ENCODE results near the gene CCR5AS.
"Not testable (repeated sequence)": the region's sequence is repeated elsewhere in the genome, so short reads cannot be mapped to it uniquely, and the experiment has no call there.

The CCR5AS gene

DNA sequence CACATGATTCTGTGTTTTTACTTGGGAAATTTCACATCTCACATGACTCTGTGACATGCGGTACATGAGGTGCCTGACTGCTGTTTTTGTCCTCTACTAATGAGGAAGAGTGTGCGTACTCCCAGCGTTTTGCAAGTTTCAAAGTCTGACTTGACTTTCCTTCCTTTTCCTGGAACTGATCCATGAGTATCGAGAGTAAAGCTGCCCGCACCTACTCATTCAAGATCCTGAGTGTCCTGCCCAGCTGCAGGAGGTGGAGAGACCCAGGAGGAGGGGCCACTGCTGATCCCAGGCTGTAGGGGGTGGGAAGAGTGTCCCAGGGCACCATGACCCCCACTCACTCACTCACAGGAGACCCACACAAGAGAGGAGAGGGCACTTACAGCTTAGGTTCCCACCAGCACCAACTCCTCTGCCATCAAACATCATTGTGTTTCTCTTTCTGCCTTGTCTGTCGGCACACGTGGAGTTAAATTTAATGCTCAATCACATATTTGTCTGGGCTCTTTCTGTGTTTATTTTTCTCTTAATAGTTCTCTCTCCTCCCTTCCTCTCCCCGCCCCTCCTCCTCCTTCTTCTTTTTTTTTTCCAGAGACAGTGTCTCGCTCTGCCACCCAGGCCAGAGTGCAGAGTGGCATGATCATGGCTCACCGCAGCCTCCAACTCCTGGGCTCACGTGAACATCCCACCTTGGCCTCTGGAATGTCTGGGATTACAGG lies 1.4 kb downstream of the CCR5AS start:
- no peak for DNase-seq (ENCODE audit: low read depth in 2 of 2)

DNA sequence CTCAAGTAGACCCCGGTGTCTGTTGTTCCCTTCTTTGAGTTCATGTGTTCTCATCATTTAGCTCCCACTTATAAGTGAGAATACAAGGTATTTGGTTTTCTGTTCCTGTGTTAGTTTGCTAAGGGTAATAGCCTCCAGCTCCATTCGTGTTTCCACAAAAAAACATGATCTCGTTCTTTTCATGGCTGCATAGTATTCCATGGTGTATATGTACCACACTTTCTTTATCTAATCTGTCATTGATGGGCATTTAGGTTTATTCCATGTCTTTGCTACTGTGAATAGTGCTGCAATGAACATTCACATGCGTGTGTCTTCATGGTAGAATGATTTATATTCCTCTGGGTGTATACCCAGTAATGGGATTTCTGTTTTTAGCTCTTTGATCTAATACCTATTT lies 4.0 kb downstream of the CCR5AS start:
- not testable (repeated sequence) for DNase-seq (ENCODE audit: low read depth in 2 of 2)

DNA sequence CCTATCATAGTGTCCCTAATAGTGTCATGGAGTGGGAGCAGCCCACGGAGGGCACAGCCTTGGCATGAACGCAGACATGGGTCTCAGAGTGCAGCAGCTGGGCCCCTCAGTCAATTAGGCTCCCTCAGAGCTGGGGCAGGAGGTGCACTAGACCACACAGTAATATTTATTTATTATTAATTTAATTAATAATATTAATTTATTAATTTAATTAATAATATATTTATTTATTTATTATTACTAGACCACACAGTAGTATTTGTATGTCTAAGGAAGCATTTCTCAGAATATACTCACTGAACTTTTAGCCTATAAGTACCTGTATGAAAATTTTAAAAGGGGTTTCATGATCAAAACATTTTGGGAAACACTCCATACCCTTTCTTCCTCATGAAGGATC lies 5.3 kb downstream of the CCR5AS start:
- no peak for DNase-seq (ENCODE audit: low read depth in 2 of 2)

DNA sequence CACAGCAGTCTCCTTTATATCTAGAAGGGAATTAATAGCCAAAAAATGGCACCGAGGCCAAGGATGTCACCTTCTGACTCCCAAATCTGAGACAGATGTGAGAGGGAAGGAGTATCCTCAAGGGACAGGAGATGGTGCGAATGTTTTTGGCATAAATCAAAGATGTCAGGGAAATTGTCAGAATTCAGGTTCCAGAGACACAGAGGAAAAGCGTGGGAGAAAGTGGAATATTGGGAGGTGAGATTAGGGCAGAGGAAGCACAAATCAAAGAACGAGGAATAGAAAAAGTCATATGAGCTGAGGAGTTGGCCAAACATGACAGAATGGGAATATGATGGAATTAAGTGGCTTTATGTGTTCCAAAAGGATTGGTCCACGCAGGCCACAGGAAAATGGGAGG lies 6.0 kb downstream of the CCR5AS start:
- DNase-seq (ENCODE audit: low read depth in 2 of 2), result no peak

DNA sequence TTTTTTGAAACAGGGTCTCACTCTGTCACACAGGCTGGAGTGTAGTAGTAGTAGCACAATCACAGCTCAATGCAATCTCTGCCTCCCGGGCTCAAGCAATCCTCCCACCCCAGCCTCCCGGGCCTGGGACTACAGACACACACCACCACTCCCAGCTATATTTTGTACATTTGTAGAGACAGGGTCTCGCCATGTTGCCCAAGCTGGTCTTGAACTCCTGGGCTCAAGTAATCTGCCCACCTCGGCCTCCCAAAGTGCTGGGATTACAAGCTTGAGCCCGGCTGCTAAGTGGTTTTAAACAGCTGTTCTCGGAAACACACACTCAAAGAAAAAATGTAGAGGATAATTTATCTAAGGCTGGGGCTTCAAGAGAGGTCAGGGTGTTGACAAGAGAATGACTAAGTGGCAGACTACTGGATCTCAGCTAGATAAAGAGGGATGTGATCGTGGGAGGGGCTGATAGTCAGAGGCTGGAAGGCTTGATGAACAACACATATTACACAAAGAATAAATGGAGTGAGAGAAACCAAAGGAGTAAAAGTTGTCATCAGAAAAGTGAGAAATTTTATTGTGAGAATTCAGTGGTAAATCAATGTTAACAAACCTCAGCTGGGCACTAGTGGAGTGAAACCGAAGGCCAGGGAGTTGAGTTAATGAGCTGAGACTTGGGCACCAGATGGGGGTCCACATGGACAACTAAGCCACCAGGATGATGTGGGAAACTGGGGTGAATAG lies 6.7 kb downstream of the CCR5AS start:
- no peak for DNase-seq (ENCODE audit: low read depth in 2 of 2)

DNA sequence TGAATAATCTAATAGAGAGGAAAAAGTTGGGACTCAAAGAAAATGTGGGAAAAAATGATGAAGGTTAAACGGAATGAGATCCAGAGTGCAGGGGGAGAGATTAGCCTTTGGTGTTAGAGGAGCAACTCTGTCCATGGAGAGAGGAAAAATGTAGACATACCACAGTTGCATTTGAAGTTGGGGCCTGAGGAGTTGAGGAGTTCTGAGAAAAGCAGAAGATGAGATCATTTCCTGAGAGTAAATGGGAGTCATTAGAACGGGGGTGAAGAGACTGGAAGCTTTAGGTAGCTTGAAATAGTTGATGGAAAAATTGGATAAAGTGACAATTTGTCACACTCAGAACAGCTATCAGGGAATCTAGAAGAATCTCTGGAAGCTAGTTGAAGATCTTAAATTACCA lies 7.3 kb downstream of the CCR5AS start:
- no peak for DNase-seq (ENCODE audit: low read depth in 2 of 2)

DNA sequence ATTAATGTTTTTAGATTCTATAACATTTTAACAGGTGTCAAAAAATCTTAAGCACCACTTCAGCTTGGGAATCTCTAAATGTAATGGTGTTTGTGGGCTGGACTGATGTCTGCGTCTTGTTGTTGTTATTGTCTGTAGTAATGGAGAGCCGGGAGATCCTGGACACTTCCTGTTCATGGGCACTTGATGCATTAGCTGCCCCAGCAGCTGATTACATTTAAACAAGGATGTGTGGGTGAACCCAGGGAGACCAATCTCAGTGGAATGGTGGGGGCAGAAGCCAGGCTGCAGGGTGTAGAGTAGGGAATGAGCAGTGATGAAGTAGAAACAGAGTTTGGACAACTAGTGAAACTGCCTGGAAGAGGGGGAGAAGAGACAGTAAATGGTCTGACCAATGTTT lies 7.8 kb downstream of the CCR5AS start:
- no peak for DNase-seq (ENCODE audit: low read depth in 2 of 2)

DNA sequence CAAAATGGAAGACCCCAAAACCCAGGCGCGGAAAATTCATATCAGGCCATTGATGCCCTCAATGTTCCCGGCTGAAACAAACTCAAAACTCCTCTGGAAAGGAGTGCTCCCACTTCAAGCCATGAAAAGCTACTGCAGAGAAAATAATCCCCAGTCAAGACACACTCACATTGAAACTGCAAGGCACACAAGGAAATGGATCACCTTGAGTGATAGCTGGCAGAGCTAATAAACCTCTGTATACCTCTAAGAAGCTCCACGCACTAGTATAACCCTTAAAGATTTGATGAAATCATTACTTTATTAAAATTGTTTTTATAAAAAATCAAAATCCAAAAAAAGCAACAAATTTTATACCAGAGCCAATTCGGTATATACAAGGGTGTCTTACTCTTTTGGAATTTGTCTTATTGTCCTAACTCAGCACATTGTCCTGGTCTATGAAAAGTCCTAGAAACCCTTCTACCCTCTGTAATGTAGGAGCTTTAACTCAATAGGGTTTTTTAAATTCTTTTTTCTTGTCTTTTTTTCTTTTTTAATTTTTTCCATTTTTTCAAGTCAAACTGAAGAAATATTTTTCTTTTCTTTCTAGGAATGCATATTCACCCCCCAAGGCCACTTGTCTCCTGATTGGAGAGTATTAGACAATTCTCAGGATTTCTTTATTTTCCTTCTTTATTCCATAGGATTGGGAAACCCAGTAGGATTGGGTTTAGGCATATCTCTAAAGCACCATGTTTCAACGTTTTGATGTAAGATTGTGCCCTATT lies 8.5 kb downstream of the CCR5AS start:
- no peak for DNase-seq (ENCODE audit: low read depth in 2 of 2)

DNA sequence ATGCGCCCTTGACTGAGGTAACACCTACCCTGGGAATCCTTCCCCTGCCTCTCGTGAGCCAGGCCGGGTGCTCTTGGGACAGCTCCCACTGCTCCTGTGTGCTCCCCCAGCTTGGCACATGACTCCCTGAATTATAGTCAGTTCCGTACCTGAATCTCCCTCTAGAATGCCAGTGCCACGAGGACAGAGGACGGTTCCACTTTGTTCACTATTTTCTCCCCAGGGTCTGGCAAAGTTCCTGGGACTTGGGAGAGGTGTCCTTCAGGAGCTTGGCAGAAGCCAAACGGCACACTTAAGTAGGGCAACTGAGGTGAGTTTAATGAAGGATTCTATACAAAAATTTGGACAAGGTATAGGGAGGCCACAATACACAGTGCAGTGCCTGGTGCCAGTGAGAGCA lies 9.8 kb downstream of the CCR5AS start:
- DNase-seq (ENCODE audit: low read depth in 2 of 2), result no peak

DNA sequence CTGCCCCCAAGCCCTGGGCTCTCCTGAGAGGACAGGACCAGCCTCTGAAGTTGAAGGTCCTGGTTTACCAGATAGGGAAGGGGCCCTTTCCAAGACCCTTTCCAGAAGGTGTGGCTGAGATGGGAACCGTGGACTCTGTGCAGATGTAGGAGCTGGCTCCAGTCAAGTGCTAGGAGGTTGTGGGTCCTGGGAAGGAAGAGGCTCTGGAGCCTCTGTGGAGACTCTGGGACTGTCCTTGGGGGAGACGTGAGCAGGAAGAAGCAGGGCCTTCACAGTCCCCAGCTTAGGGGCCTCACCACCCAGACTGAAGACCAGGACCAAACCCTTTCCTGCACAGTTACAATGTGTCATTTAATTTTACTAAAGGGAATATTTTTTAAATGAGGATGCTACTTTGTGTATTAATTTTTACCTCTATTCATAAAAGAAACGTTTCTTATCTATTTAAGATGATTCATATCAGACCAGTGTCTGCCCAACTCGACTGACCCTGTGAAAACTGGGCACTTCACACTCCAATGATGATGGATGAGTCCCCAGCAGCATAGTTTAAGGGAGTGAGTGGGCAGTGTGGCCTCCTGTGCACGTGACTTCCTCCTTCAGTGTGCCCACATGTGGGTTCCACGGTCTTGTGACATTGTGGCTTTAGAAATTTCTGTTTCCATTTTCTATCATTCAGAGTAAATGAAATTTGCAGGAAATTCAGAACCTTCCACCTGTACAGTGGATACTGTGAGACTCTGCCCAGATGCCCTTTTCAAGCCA lies 10.9 kb downstream of the CCR5AS start:
- no peak for DNase-seq (ENCODE audit: low read depth in 2 of 2)

DNA sequence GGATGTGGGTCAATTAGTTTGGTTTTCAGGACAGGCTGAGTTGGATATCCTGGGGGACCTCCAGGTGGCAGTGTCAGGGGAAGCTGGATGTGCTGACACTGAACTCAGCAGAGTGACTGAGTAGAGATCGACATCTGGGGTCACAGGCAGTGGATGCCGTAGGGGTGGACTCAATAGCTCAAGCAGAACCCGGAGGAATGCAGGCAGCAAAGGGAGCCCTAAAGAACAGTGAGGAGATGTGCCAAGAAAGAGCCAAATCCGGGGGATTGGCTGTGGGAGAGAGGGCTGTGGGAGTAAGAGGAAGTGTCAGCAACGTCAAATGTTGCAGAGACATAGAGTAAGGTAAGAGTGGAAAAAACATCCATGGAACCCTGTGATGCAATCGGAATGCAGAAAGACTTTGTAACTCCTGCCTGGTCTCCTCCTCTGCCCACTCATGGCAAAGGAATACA lies 11.6 kb downstream of the CCR5AS start:
- DNase-seq (ENCODE audit: low read depth in 2 of 2), result no peak

DNA sequence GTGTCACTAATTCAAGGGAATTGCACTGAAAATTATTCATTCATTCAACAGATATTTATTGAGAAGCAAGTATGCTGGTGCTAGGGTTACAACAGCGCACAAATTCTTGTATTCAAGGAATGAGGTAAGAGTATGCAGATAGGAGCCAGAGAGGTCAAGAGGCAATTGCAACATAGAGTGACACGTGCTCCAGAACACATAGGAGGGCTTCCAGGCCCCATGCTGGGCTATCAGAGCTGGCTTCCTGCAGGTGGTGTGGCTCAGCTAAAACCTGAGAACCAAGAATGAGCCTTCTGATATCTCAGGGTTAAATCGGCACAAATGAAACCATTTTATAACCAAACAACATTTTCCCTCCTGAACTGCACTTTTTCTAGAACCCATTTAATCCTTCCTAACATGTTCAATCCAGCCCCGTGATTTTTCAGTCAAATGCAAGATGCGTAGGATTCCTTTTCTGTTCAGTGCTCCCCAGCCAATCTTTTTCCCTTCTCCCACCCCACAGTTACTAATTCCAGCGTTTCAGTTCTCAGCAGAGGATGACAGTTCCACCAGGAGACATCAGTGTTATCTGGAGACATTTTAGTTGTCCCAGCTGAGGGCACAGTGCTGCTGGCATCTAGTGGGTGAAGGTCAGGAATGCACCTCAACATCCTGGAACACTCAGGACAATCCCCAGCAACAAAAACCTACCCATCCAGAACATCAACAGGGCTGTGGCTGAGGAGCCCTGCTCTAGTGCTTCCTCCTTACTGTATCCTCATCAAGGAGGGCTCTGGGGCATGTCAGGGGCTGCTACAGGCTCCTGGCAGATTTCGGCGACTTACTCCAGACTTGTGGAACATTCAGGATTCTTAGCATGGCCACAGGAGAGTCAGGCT lies 13.1 kb downstream of the CCR5AS start:
- DNase-seq (ENCODE audit: low read depth in 2 of 2), result no peak

DNA sequence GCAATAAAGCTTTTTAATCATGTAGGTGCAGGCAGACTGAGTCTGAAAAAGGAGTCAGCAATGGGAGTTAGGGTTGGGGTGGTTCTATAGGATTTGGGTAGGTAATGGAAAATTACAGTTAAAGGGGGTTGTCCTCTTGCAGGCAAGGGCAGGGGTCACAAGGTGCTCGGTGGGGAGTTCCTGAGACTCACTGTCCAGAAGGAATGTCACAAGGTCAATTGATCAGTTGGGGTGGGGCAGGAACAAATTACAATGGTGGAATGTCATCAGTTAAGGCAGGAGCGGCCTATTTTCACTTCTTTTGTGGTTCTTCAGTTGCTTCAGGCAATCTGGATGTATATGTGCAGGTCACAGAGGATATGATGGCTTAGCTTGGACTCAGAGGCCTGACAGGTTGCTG lies 13.9 kb downstream of the CCR5AS start:
- no peak for DNase-seq (ENCODE audit: low read depth in 2 of 2)

DNA sequence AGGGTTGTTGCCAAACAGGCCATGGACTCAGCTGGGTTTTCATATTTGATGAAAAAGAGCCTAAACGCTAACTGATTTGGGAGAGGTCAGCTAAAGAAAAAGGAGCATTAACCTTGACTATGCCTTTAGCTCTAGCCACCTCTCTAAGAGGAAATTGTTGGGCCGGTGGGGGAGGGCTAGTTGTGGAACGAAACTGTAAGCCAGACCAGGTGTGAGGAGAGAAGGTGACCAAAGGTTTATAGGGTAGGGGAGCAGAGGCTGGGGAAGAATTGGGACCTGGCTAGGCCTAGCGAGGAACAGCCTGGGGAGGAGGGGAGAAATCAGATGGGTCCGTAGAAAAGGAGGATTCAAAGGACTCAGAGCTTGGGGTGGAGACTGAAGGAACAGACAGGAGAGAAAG lies 15.3 kb downstream of the CCR5AS start:
- not testable (repeated sequence) for DNase-seq (ENCODE audit: low read depth in 2 of 2)

DNA sequence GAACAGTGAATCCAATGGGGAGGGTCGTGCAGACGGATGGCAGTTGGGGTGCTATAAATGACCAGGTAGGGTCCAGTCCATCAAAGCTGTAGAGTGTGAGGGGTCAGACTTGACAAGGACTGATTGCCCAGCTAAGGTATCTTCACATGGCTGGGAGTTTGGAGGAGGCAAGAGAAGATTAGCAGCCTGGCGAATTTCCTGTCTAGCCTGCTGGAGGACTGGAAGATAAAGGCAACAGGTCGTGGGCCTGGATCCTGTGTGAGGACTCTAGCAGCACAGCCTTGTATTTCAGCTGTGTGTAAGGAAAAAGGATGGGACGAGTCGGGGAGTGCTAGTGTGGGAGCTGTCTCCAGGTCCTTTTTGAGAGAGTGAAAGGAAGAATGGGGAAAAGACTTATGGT lies 17.6 kb downstream of the CCR5AS start:
- DNase-seq (ENCODE audit: low read depth in 2 of 2), result no peak

DNA sequence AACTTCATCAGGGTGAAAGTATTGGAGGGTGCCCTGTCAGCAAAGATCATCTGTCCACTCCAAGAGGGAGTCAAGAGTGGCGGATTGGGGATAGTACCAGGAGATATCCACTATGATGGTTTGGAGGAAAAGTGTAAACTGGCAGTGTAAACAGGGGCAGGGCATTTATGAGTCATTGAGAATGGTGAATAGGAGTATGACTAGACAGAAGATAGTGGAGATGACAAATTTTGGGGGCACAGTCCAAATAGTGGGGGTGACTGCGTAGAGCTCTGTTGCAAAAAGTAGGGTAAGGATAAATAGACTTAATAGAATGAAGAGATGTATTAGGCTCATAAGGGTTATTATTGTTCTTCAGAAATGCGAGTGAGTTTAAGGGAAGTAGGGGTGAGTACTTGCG lies 18.0 kb downstream of the CCR5AS start:
- DNase-seq (ENCODE audit: low read depth in 2 of 2), result not testable (repeated sequence)

DNA sequence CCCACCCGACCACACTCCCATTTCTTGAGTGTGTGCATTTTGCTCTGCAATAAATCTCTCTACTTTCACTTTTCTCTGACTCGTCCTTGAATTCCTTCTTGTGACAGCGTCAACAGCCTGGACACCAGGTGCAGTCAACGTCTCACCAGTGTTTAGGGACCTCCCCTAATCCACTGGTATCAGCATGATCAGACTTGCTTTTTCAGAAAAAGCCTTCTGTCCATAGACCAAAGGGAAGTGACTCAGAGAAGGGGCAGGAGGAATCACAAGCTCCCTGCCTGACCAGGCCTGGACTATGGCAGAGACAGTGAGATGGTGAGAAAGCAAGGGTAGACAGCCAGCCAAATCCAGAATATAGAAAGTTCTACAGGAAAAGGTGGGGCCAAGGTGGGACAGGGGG lies 20.7 kb downstream of the CCR5AS start:
- no peak for DNase-seq (ENCODE audit: low read depth in 2 of 2)

DNA sequence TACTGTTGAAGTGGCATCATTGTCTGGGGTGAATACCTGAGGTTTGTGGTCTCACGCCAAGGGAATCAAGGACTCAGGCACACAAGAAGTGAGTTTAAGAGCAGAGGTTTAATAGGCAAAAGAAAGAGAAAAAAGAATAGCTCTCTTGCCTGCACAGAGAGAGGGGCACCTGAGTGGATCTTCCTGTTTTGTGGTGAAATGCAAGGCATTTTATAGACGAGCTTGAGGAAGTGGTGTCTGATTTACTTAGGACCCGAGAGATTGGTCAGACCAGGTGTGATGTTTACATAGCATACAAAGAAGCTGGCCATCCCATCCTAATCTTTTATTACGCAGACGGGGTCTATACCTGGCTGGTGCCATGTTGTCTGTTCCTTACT lies 22.9 kb downstream of the CCR5AS start:
- no peak for DNase-seq (ENCODE audit: low read depth in 2 of 2)

DNA sequence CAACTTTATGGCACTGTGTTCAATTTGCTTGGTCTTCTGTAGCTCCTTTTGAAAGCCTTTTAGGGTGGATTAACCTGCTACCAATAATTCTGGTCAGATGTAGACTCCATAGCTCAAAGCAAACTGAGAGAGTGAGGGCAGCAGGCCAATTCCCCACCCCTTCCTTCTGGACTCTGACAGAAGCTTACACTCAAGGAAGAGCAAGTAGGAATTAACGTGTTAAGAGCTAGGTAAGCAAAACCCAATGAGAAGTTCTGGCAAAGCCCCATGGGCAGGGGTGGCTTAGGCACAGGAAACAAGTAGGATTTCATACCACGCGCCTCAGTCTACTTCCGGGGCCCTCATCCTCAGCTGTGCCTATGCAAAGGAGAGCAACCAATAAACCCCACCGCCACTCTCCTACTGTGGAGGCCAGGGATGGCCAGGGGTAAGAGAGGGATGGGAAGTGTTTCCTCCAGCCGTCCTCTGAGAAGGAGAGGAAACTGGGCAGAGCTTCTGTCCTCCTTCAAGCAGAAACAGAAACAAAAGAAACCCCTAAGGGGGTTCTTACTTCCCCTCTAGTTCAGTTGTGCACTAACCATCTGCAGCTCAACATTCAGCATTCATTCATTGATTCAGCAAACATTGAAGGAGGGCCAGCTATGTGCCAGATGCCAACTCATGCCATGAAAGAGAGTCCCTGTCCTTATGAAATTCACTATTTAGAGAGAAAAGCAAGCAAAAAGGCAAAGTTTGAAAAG lies 23.5 kb downstream of the CCR5AS start:
- DNase-seq (ENCODE audit: low read depth in 2 of 2), result no peak

DNA sequence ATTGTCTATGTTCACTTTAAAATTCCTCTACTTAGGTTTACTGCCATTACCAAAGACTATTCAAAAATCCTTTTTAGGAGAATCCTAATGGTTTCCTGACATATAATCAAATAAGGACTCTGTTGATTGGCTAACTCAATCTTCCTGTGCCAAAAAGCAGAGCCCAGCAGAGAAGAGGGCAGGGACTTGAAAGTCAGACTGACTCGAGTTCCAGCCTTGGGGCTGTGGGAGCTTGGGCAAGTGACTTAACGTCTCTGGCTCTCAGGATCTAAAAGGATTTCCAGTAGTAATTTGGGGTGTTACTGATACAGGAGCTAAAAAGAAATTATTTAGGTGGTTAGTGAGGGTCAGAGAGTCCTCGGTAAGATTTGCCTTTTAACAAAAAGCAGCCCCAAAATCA lies 25.2 kb downstream of the CCR5AS start:
- no peak for DNase-seq (ENCODE audit: low read depth in 2 of 2)

Measured in stimulated activated CD8-positive, alpha-beta memory T cell treated with anti-CD3 and anti-CD28 coated beads, Interleukin-15, amount 100 ng/mL, for 48 hours (primary cell).